Endodermal cell (in vitro differentiated cells): ENCODE results near the gene KAT2A. TPM values are rescaled to one million over a fixed set of nuclear protein-coding genes. Genes with fewer than 3 reads are reported as not detected.

ENCODE experiments used
- DNase-seq: peaks from one replicate; pipeline ENCODE4 v3.0.0-alpha.2; 2017
- H3K27ac ChIP-seq: 2 replicates; pipeline ENCODE4 v1.5.1; 2013; ENCODE audit warnings: mild to moderate bottlenecking, low read depth, low read length, moderate library complexity
- H3K27me3 ChIP-seq: 2 replicates; pipeline ENCODE4 v1.6.1; 2013; ENCODE audit warnings: mild to moderate bottlenecking, low read length, moderate library complexity; ENCODE audit not compliant: insufficient read depth, control insufficient read depth, poor library complexity, severe bottlenecking
- H3K36me3 ChIP-seq: 2 replicates; pipeline ENCODE4 v1.7.0; 2013; ENCODE audit warnings: mild to moderate bottlenecking, low read length, moderate library complexity; ENCODE audit not compliant: control insufficient read depth, insufficient read depth
- H3K4me1 ChIP-seq: one replicate; pipeline ENCODE4 v1.7.0; 2013; ENCODE audit warnings: low read length; ENCODE audit not compliant: control insufficient read depth, insufficient read depth
- H3K4me3 ChIP-seq: 2 replicates; pipeline ENCODE4 v1.5.1; 2013; ENCODE audit warnings: mild to moderate bottlenecking, low read length, moderate library complexity
- H3K9ac ChIP-seq: 2 replicates; pipeline ENCODE4 v1.6.1; 2013; ENCODE audit warnings: mild to moderate bottlenecking, low read length, moderate library complexity; ENCODE audit not compliant: poor library complexity, severe bottlenecking; ENCODE audit errors: extremely low read depth
- H3K9me3 ChIP-seq: 2 replicates; pipeline ENCODE4 v1.6.1; 2013; ENCODE audit warnings: mild to moderate bottlenecking, low read length, moderate library complexity; ENCODE audit not compliant: control insufficient read depth
- H3K27ac Mint-ChIP-seq: 2 replicates; pipeline ENCODE4 v1.8.0; 2020; ENCODE audit warnings: mixed read lengths
- H3K27me3 Mint-ChIP-seq: 2 replicates; pipeline ENCODE4 v1.8.0; 2021; ENCODE audit warnings: mild to moderate bottlenecking, mixed read lengths; ENCODE audit not compliant: insufficient read depth
- H3K36me3 Mint-ChIP-seq: 2 replicates; pipeline ENCODE4 v1.8.0; 2020; ENCODE audit warnings: low read depth, mixed read lengths
- H3K4me1 Mint-ChIP-seq: 2 replicates; pipeline ENCODE4 v1.8.0; 2020; ENCODE audit warnings: mixed read lengths
- H3K4me3 Mint-ChIP-seq: 2 replicates; pipeline ENCODE4 v1.8.0; 2020; ENCODE audit warnings: mild to moderate bottlenecking, moderate library complexity, mixed read lengths
- H3K9me3 Mint-ChIP-seq: 2 replicates; pipeline ENCODE4 v1.8.0; 2020; ENCODE audit warnings: mild to moderate bottlenecking, mixed read lengths
- WGBS, 2 experiments: methylation state at CpG; one replicate each; pipeline versions ENCODE4 v1.1.5 to v1.1.7; 2013; ENCODE audit warnings: missing lambda C conversion rate in 2 of 2, mixed read lengths in 1 of 2; ENCODE audit not compliant: insufficient coverage in 1 of 2, insufficient read length in 1 of 2; 5-methylcytosine and 5-hydroxymethylcytosine counted together
- total RNA-seq, 2 donors: library from RNA; stranded (reverse); fragmentation: NEBNext Ultra II Directional in 1 of 2; extraction: Animal tissue kit (Norgen Biotek cat#: 25700) in 1 of 2; gene quantifications; 2 replicates in 1 of 2; 3 replicates in 1 of 2; pipeline ENCODE4 v1.2.1, GENCODE V29; 2021
- TF ChIP-seq, protein P1 (sequence below): fragments of 200-600 bp; sonication (generic); conservative IDR thresholded peaks from 2 replicates; pipeline ENCODE4 v1.5.0; 2021; ENCODE audit warnings: antibody characterized with exemption, mild to moderate bottlenecking

Gene KAT2A
- total RNA-seq, 2 donors from 2014 or later, result 48.0 to 57.6 TPM

DNA sequence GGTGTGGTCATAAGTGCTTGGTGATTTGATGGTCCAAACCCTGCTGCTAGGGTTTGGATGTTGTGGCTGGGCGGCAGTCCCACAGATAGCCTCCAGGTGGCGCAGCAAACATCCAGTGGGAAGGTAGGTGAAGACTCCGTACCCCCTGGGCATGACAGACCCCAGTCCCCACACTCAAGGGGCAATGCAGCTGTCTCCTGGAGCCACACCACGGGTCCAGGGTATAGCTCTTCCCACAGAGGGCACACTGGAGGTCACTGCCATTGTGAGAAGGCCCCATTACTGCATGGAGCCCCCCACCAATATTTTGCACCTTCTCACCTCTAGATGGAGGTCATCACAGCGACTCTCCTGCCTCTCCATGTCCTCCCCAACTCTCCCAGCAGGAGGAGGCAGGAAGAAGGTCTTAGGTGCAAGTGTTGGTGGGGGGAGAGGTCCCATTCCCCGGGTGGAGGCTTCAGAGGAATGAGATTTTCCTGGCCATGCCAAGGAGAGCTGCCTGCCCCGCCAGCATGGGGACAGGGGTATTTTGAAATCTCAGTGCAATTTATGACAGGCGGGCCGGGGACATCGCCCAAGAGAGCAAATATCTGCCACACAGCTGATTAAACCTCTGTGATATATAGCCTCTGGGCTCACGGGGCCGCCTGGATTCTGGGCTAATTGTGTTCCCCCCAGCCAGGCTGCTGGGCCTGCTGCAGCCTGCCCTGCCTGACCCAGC, 53.6 kb downstream of the KAT2A start:
- TF ChIP-seq, protein P1, sequence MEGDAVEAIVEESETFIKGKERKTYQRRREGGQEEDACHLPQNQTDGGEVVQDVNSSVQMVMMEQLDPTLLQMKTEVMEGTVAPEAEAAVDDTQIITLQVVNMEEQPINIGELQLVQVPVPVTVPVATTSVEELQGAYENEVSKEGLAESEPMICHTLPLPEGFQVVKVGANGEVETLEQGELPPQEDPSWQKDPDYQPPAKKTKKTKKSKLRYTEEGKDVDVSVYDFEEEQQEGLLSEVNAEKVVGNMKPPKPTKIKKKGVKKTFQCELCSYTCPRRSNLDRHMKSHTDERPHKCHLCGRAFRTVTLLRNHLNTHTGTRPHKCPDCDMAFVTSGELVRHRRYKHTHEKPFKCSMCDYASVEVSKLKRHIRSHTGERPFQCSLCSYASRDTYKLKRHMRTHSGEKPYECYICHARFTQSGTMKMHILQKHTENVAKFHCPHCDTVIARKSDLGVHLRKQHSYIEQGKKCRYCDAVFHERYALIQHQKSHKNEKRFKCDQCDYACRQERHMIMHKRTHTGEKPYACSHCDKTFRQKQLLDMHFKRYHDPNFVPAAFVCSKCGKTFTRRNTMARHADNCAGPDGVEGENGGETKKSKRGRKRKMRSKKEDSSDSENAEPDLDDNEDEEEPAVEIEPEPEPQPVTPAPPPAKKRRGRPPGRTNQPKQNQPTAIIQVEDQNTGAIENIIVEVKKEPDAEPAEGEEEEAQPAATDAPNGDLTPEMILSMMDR, result peak; percentile 98

DNA sequence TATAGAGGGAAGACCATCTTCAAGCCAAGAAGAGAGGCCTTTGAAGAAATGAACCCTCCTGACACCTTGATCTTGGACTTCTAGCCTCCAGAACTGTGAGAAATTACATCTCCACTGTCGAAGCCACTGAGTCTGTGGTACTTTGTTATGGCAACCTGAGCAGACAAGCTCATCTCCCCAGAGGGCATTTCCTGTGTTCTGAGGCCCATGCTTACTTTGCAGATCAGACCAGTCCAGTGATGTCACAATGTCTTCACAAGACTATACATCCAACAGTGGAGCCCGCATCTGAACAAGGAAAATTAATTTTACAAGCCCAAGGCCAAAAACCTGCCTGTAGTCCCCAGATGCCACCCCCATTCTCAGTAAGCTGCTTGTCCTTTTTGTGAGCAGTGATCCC, 56.0 kb downstream of the KAT2A start:
- no peak for DNase-seq
- Mint-ChIP-seq H3K9me3 (no peaks in the 10 kb centered on the region), H3K27ac (peak overlapping the region; percentile 44), H3K27me3 (peaks cover 5% of the 10 kb centered on the region), H3K4me3 (no peak overlapping the region), H3K36me3 (no peaks in the 10 kb centered on the region), H3K4me1 (peaks cover 18% of the 10 kb centered on the region)
- peaks cover 3% of the 10 kb centered on the region for H3K4me1 ChIP-seq
- H3K27me3 ChIP-seq, result no peaks in the 10 kb centered on the region
- no peak overlapping the region for H3K27ac ChIP-seq
- H3K36me3 ChIP-seq, result no peaks in the 10 kb centered on the region
- no peaks in the 10 kb centered on the region for H3K9me3 ChIP-seq
- TF ChIP-seq, protein P1, result no peak
- H3K4me3 ChIP-seq, result no peak overlapping the region
- no peak overlapping the region for H3K9ac ChIP-seq
- 75 to 95% methylated on average over 2 of the region's 2 CpGs for WGBS, 2 experiments

More for the DNA sequence above, 53.6 kb downstream of the KAT2A start:
- Histone ChIP-seq H3K27ac (no peak overlapping the region), H3K36me3 (no peaks in the 10 kb centered on the region), H3K4me3 (no peak overlapping the region), H3K9ac (no peak overlapping the region), H3K4me1 (peaks cover 3% of the 10 kb centered on the region), H3K27me3 (peaks cover 18% of the 10 kb centered on the region), H3K9me3 (no peaks in the 10 kb centered on the region)
- Mint-ChIP-seq H3K4me1 (peaks cover 14% of the 10 kb centered on the region), H3K9me3 (no peaks in the 10 kb centered on the region), H3K27ac (no peak overlapping the region), H3K4me3 (no peak overlapping the region), H3K36me3 (no peaks in the 10 kb centered on the region), H3K27me3 (peaks cover 23% of the 10 kb centered on the region)
- 56% methylated on average over 8 to 11 of the region's 12 CpGs for WGBS, 2 experiments
- DNase-seq, result peak; percentile 98

Other genes with a start within 250 kb of the KAT2A start
- 100 to 1,000 TPM; 261 to 304 TPM for gene ACLY, start 202.4 kb downstream of the KAT2A start, total RNA-seq
- gene ODAD4, start 190.8 kb downstream of the KAT2A start, total RNA-seq, result 1 to 10 TPM; 3.9 to 4.7 TPM
- 10 to 100 TPM; 64.3 to 79.6 TPM for gene CNP, start 154.6 kb downstream of the KAT2A start, total RNA-seq
- 100 to 1,000 TPM; 112 to 116 TPM for gene DNAJC7, start 103.9 kb downstream of the KAT2A start, total RNA-seq
- gene NKIRAS2, start 101.3 kb downstream of the KAT2A start, total RNA-seq, result 10 to 100 TPM; 48.0 to 51.2 TPM
- 1 to 10 TPM; 1.7 to 2.9 TPM for gene C17orf113, start 70.8 kb downstream of the KAT2A start, total RNA-seq
- gene ZNF385C, start 22.9 kb downstream of the KAT2A start, total RNA-seq, result 1 to 10 TPM; 1.4 to 2.1 TPM
- gene DHX58, start 8.7 kb downstream of the KAT2A start, total RNA-seq, result under 1 TPM; 0.38 to 0.48 TPM
- gene HSPB9, start 1.4 kb upstream of the KAT2A start, total RNA-seq, result under 1 TPM in 1 of 2 donors, not detected in 1; 0.22 TPM
- 10 to 100 TPM; 61.0 to 67.8 TPM for gene RAB5C, start 33.6 kb upstream of the KAT2A start, total RNA-seq
- not detected for gene KCNH4, start 59.8 kb upstream of the KAT2A start, total RNA-seq
- not detected for gene HCRT, start 64.1 kb upstream of the KAT2A start, total RNA-seq
- 1 to 10 TPM; 4.4 to 8.4 TPM for gene GHDC, start 73.1 kb upstream of the KAT2A start, total RNA-seq
- 10 to 100 TPM; 35.7 to 51.4 TPM for gene STAT5B, start 155.0 kb upstream of the KAT2A start, total RNA-seq
- 1 to 10 TPM; 3.5 to 4.8 TPM for gene STAT5A, start 167.1 kb upstream of the KAT2A start, total RNA-seq